Stimulated activated CD4-positive, alpha-beta T cell treated with anti-CD3 and anti-CD28 coated beads, Interleukin-12 subunit alpha, Interleukin-12 subunit beta, amount 100 ng/mL, for 48 hours (primary cell): ENCODE results near the gene DCTN1.

ENCODE experiments used
- DNase-seq, 3 donors: peaks; one replicate each; pipeline ENCODE4 v3.0.0-alpha.2; 2020; ENCODE audit warnings: low read depth in 2 of 3, low spot score in 1 of 3

The DCTN1 gene

GRCh38 chr2:74327627-74328026 is 52.5 kb downstream of the DCTN1 start:
- no peak for DNase-seq

- DNase-seq: no peak
Measured at GRCh38 chr2:74327199-74327598, 52.9 kb downstream of the DCTN1 start.

GRCh38 chr2:74325815-74326214 is 54.3 kb downstream of the DCTN1 start:
- DNase-seq: no peak

- DNase-seq: no peak
Measured at GRCh38 chr2:74321737-74322136, 58.4 kb downstream of the DCTN1 start.

GRCh38 chr2:74317701-74318100 is 62.4 kb downstream of the DCTN1 start:
- DNase-seq: no peak

- DNase-seq: no peak
Measured at GRCh38 chr2:74316627-74317295, 63.4 kb downstream of the DCTN1 start.

- no peak for DNase-seq
Measured at GRCh38 chr2:74314107-74314506, 66.0 kb downstream of the DCTN1 start.

- DNase-seq: no peak
Measured at GRCh38 chr2:74313497-74313896, 66.6 kb downstream of the DCTN1 start.

GRCh38 chr2:74312913-74313312 is 67.2 kb downstream of the DCTN1 start:
- no peak for DNase-seq
